CD14-positive monocyte (primary cell): ENCODE measurements around the gene GMDS. TPM values are rescaled to one million over a fixed set of nuclear protein-coding genes. Genes with fewer than 3 reads are reported as not detected.

Experiments
- DNase-seq, 3 donors: peaks; one replicate each; pipeline ENCODE4 v3.0.0-alpha.2; 2011 to 2022
- H2AFZ ChIP-seq: 2 replicates; pipeline ENCODE4 v1.6.0; 2012; ENCODE audit warnings: mild to moderate bottlenecking, low read depth, low read length, inconsistent platforms; ENCODE audit not compliant: insufficient read depth, poor library complexity, severe bottlenecking
- H3K27ac ChIP-seq, 2 donors: 1 replicate in 1 of 2; 2 replicates in 1 of 2; pipeline ENCODE4 v1.5.1; 2012 to 2013; ENCODE audit warnings: low read length in 2 of 2, control low read depth in 1 of 2, inconsistent platforms in 1 of 2, low read depth in 1 of 2, mild to moderate bottlenecking in 1 of 2
- H3K27me3 ChIP-seq, 2 donors: one replicate each; pipeline versions ENCODE4 v1.6.0 to v1.6.1; 2011 to 2013; ENCODE audit warnings: low read length in 2 of 2; ENCODE audit not compliant: control insufficient read depth in 2 of 2, insufficient read depth in 2 of 2
- H3K36me3 ChIP-seq, 2 donors: replicated peaks in 1 of 2; 1 replicate in 1 of 2; 2 replicates in 1 of 2; pipeline versions ENCODE4 v1.5.1 to v1.6.1; 2012 to 2013; ENCODE audit warnings: low read length in 2 of 2, control low read depth in 1 of 2, inconsistent platforms in 1 of 2, mild to moderate bottlenecking in 1 of 2; ENCODE audit not compliant: insufficient read depth in 2 of 2, control insufficient read depth in 1 of 2
- H3K4me1 ChIP-seq, 2 donors: 1 replicate in 1 of 2; 2 replicates in 1 of 2; pipeline versions ENCODE4 v1.5.1 to v1.6.1; 2012 to 2013; ENCODE audit warnings: low read length in 2 of 2, control low read depth in 1 of 2, inconsistent platforms in 1 of 2, mild to moderate bottlenecking in 1 of 2, moderate library complexity in 1 of 2; ENCODE audit not compliant: insufficient read depth in 2 of 2, control insufficient read depth in 1 of 2
- H3K4me2 ChIP-seq: replicated peaks from 2 replicates; pipeline ENCODE3; 2012; ENCODE audit warnings: low read length, moderate library complexity, mild to moderate bottlenecking; ENCODE audit not compliant: poor library complexity, severe bottlenecking; ENCODE audit errors: extremely low read depth
- H3K4me3 ChIP-seq, 3 experiments: fragments of 200-600 bp in 1 of 3; sonication (generic) in 1 of 3; replicated peaks in 1 of 3; 1 replicate in 2 of 3; 2 replicates in 1 of 3; pipeline ENCODE4 v1.5.1; 2011 to 2013; ENCODE audit warnings: low read length in 3 of 3, mild to moderate bottlenecking in 3 of 3, control low read depth in 2 of 3, low read depth in 2 of 3, inconsistent platforms in 1 of 3, moderate library complexity in 1 of 3
- H3K79me2 ChIP-seq: 2 replicates; pipeline ENCODE4 v1.6.0; 2012; ENCODE audit warnings: mild to moderate bottlenecking, control low read depth, inconsistent platforms, low read length, moderate library complexity; ENCODE audit not compliant: insufficient read depth
- H3K9ac ChIP-seq: 2 replicates; pipeline ENCODE4 v1.6.0; 2017; ENCODE audit warnings: low read length, mild to moderate bottlenecking; ENCODE audit not compliant: insufficient read depth, poor library complexity, severe bottlenecking
- H3K9me3 ChIP-seq, 2 donors: replicated peaks in 1 of 2; 1 replicate in 1 of 2; 2 replicates in 1 of 2; pipeline versions ENCODE4 v1.5.1 to v1.6.1; 2012 to 2013; ENCODE audit warnings: low read length in 2 of 2, control low read depth in 1 of 2; ENCODE audit not compliant: control insufficient read depth in 1 of 2, insufficient read depth in 1 of 2
- H4K20me1 ChIP-seq: 2 replicates; pipeline ENCODE4 v1.6.0; 2012; ENCODE audit warnings: mild to moderate bottlenecking, low read length, control low read depth, moderate library complexity; ENCODE audit not compliant: insufficient read depth
- H3K27ac Mint-ChIP-seq, 7 donors: one replicate each; pipeline ENCODE4 v1.8.0; 2020; ENCODE audit warnings: mild to moderate bottlenecking in 7 of 7, mixed read lengths in 7 of 7, moderate library complexity in 6 of 7, inconsistent platforms in 2 of 7
- H3K27me3 Mint-ChIP-seq, 3 donors: one replicate each; pipeline ENCODE4 v1.8.0; 2021 to 2022; ENCODE audit warnings: low read depth in 3 of 3, mild to moderate bottlenecking in 3 of 3, mixed read lengths in 3 of 3, moderate library complexity in 3 of 3, inconsistent platforms in 1 of 3
- H3K36me3 Mint-ChIP-seq, 2 donors: one replicate each; pipeline ENCODE4 v1.8.0; 2020; ENCODE audit warnings: mixed read lengths in 2 of 2, inconsistent platforms in 1 of 2, mild to moderate bottlenecking in 1 of 2
- H3K4me1 Mint-ChIP-seq: one replicate; pipeline ENCODE4 v1.8.0; 2020; ENCODE audit warnings: mild to moderate bottlenecking, mixed read lengths
- H3K4me3 Mint-ChIP-seq, 2 donors: one replicate each; pipeline ENCODE4 v1.8.0; 2020; ENCODE audit warnings: mild to moderate bottlenecking in 2 of 2, mixed read lengths in 2 of 2, moderate library complexity in 1 of 2
- H3K9me3 Mint-ChIP-seq, 7 donors: one replicate each; pipeline ENCODE4 v1.8.0; 2020 to 2022; ENCODE audit warnings: mixed read lengths in 7 of 7, mild to moderate bottlenecking in 6 of 7, moderate library complexity in 6 of 7, inconsistent platforms in 2 of 7
- CTCF ChIP-seq: fragments of 200-600 bp; IDR thresholded peaks from one replicate; pipeline ENCODE4 v1.8.0; 2022; ENCODE audit warnings: antibody characterized with exemption, mild to moderate bottlenecking
- WGBS: methylation state at CpG from one replicate; pipeline ENCODE4 v1.1.5; 2013; ENCODE audit warnings: missing lambda C conversion rate; ENCODE audit not compliant: insufficient coverage; 5-methylcytosine and 5-hydroxymethylcytosine counted together
- intact Hi-C, 2 donors: fragments of 100-400 bp; cut with micrococcal nuclease; formaldehyde crosslinking; loops; one replicate each; pipeline versions ENCODE4 v1.15.0 to v1.15.1; 2023
- polyA plus RNA-seq, 3 donors: library from polyadenylated mRNA; depleted of rRNA in 1 of 3; unstranded in 2 of 3; stranded (reverse) in 1 of 3; fragments of 300-500 nt in 2 of 3; fragments of >200 nt in 1 of 3; fragmentation: Illumina TruSeq in 2 of 3; gene quantifications; 1 replicate in 2 of 3; 2 replicates in 1 of 3; pipeline ENCODE4 v1.2.3, GENCODE V29; 2012 to 2021

The GMDS gene
- polyA plus RNA-seq, 3 donors = 10.5 to 19.9 (median 17.6) TPM

- H4K20me1 ChIP-seq = no peaks in the 10 kb centered on the region
- H3K36me3 Mint-ChIP-seq = no peaks in the 10 kb centered on the region
- peak overlapping the region; percentile 44 for H2AFZ ChIP-seq
- no peaks in the 10 kb centered on the region for H3K36me3 ChIP-seq
- no peak overlapping the region for H3K4me2 ChIP-seq
- intact Hi-C loops = no loop called here
- no peak for TF ChIP-seq CTCF
- no peak for DNase-seq
- H3K27me3 ChIP-seq = no peaks in the 10 kb centered on the region
- WGBS = 85% methylated on average over 6 of the region's 11 CpGs
- H3K4me3 Mint-ChIP-seq = peak overlapping the region in 1 of 2 donors; percentile 8
- H3K27me3 Mint-ChIP-seq = peaks cover 0 to 1% (median 0%) of the 10 kb centered on the region in 3 donors
- peaks cover 8 to 9% of the 10 kb centered on the region in 2 donors for H3K4me1 ChIP-seq
- H3K9ac ChIP-seq = no peak overlapping the region
- no peaks in the 10 kb centered on the region for H3K79me2 ChIP-seq
- peaks cover 0 to under 1% (median 0%) of the 10 kb centered on the region in 7 donors for H3K9me3 Mint-ChIP-seq
- H3K4me3 ChIP-seq = no peak overlapping the region
- no peak overlapping the region for H3K27ac Mint-ChIP-seq
- H3K27ac ChIP-seq = no peak overlapping the region
- no peaks in the 10 kb centered on the region for H3K9me3 ChIP-seq
- peaks cover 15% of the 10 kb centered on the region for H3K4me1 Mint-ChIP-seq
Measured at GRCh38 chr6:1698527-1698926, 546.9 kb downstream of the GMDS start.

- Histone ChIP-seq H3K9me3 (peaks cover 0 to 4% of the 10 kb centered on the region in 2 donors), H3K4me3 (no peak overlapping the region), H3K4me1 (peaks cover 8 to 9% of the 10 kb centered on the region in 2 donors), H3K36me3 (no peaks in the 10 kb centered on the region), H4K20me1 (no peaks in the 10 kb centered on the region), H3K27me3 (no peaks in the 10 kb centered on the region), H2AFZ (no peak overlapping the region), H3K79me2 (no peaks in the 10 kb centered on the region), H3K27ac (no peak overlapping the region), H3K9ac (no peak overlapping the region), H3K4me2 (no peak overlapping the region)
- intact Hi-C loops = no loop called here
- Mint-ChIP-seq H3K27ac (no peak overlapping the region), H3K36me3 (no peaks in the 10 kb centered on the region), H3K27me3 (peaks cover 0 to 1% (median 0%) of the 10 kb centered on the region in 3 donors), H3K4me3 (no peak overlapping the region), H3K9me3 (peaks cover 0 to 7% (median 2%) of the 10 kb centered on the region in 7 donors), H3K4me1 (peaks cover 15% of the 10 kb centered on the region)
- no peak for DNase-seq
- TF ChIP-seq CTCF = no peak
- 83% methylated on average over 5 of the region's 10 CpGs for WGBS
Measured at GRCh38 chr6:1697688-1698351, 547.6 kb downstream of the GMDS start.
